Esophagus muscularis mucosa (tissue), 4 donors: ENCODE data around the gene PTGES3L. TPM values are rescaled to one million over a fixed set of nuclear protein-coding genes. Genes with fewer than 3 reads are reported as not detected.

Source experiments
- DNase-seq: peaks from one replicate; pipeline ENCODE4 v3.0.0-alpha.2; 2017; ENCODE audit errors: extremely low spot score
- H3K27ac ChIP-seq, 4 donors: fragments of 200-600 bp; sonication (generic); replicated peaks in 1 of 4; 1 replicate in 3 of 4; 2 replicates in 1 of 4; pipeline ENCODE4 v1.5.1; 2016 to 2019; ENCODE audit warnings: mild to moderate bottlenecking in 1 of 4
- H3K27me3 ChIP-seq, 4 donors: fragments of 200-600 bp; sonication (generic); one replicate each; pipeline versions ENCODE4 v1.5.1 to v1.6.0; 2016 to 2019
- H3K36me3 ChIP-seq, 4 donors: fragments of 200-600 bp; sonication (generic); one replicate each; pipeline ENCODE4 v1.5.1; 2016 to 2019
- H3K4me1 ChIP-seq, 4 donors: fragments of 200-600 bp; sonication (generic); one replicate each; pipeline ENCODE4 v1.5.1; 2016 to 2019
- H3K4me3 ChIP-seq, 4 donors: fragments of 200-600 bp; sonication (generic); 1 replicate in 2 of 4; 2 replicates in 2 of 4; pipeline ENCODE4 v1.5.1; 2016 to 2019; ENCODE audit warnings: mild to moderate bottlenecking in 4 of 4, moderate library complexity in 1 of 4
- H3K9me3 ChIP-seq, 4 donors: fragments of 200-600 bp; sonication (generic); 1 replicate in 3 of 4; 2 replicates in 1 of 4; pipeline ENCODE4 v1.5.1; 2016 to 2019
- EP300 ChIP-seq: sonication (generic); formaldehyde crosslinking; IDR thresholded peaks from one replicate; pipeline ENCODE4 v1.6.1; 2017; ENCODE audit warnings: antibody characterized with exemption
- POLR2A ChIP-seq: fragments of 450-650 bp; IDR thresholded peaks from one replicate; pipeline ENCODE4 v1.6.1; 2017; ENCODE audit warnings: antibody characterized with exemption, moderate library complexity, mild to moderate bottlenecking, low read depth
- POLR2AphosphoS5 ChIP-seq, 2 donors: sonication (generic); formaldehyde crosslinking; IDR thresholded peaks; one replicate each; pipeline ENCODE4 v1.6.1; 2017; ENCODE audit warnings: antibody characterized with exemption in 2 of 2
- WGBS: methylation state at CpG from one replicate; pipeline ENCODE4 v1.1.5; 2018; 5-methylcytosine and 5-hydroxymethylcytosine counted together
- intact Hi-C: fragments of 100-400 bp; cut with DNase I; formaldehyde crosslinking; loops from one replicate; pipeline ENCODE4 v1.15.1; 2023
- total RNA-seq, 4 donors: library from RNA; depleted of rRNA; stranded (reverse); fragments of >200 nt; gene quantifications; one replicate each; pipeline versions ENCODE4 v1.1.0 to v1.2.1, GENCODE V29; 2016
- TF ChIP-seq, protein P1 (sequence below), 3 experiments: fragments of 200-600 bp in 2 of 3; fragments of 450-650 bp in 1 of 3; sonication (generic) in 2 of 3; IDR thresholded peaks; one replicate each; pipeline ENCODE4 v1.5.1; 2017 to 2019; ENCODE audit warnings: antibody characterized with exemption in 3 of 3, mild to moderate bottlenecking in 2 of 3, moderate library complexity in 1 of 3

The PTGES3L gene
- total RNA-seq, 4 donors from 2014 or later = 7.8 to 18.3 (median 13.1) TPM

- Histone ChIP-seq H3K4me3 (no peak overlapping the region), H3K36me3 (peaks cover 12 to 69% (median 60%) of the 10 kb centered on the region in 4 donors), H3K27ac (peak overlapping the region; percentile 58 to 75 (median 66)), H3K4me1 (peaks cover 77 to 89% (median 82%) of the 10 kb centered on the region in 4 donors), H3K9me3 (no peaks in the 10 kb centered on the region), H3K27me3 (no peaks in the 10 kb centered on the region)
- 79% methylated on average over 9 of the region's 12 CpGs for whole genome bisulfite sequencing
- TF ChIP-seq POLR2AphosphoS5 (IDR thresholded peaks at IDR 0.05) = no peak
- TF ChIP-seq, protein P1, sequence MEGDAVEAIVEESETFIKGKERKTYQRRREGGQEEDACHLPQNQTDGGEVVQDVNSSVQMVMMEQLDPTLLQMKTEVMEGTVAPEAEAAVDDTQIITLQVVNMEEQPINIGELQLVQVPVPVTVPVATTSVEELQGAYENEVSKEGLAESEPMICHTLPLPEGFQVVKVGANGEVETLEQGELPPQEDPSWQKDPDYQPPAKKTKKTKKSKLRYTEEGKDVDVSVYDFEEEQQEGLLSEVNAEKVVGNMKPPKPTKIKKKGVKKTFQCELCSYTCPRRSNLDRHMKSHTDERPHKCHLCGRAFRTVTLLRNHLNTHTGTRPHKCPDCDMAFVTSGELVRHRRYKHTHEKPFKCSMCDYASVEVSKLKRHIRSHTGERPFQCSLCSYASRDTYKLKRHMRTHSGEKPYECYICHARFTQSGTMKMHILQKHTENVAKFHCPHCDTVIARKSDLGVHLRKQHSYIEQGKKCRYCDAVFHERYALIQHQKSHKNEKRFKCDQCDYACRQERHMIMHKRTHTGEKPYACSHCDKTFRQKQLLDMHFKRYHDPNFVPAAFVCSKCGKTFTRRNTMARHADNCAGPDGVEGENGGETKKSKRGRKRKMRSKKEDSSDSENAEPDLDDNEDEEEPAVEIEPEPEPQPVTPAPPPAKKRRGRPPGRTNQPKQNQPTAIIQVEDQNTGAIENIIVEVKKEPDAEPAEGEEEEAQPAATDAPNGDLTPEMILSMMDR (IDR thresholded peaks at IDR 0.05) = no peak
- TF ChIP-seq EP300 = no peak
- TF ChIP-seq POLR2A = no peak
- DNase-seq = no peak
- intact Hi-C loops = no loop called here
These were observed 34.3 kb upstream of the PTGES3L start for GRCh38 chr17:43014020-43014648.

- intact Hi-C loops = no loop called here
- H3K36me3 ChIP-seq = peaks cover 12 to 66% (median 57%) of the 10 kb centered on the region in 4 donors
- DNase-seq = no peak
- H3K27ac ChIP-seq = peak overlapping the region in 3 of 4 donors; percentile 58 to 75 (median 63)
- no peaks in the 10 kb centered on the region for H3K27me3 ChIP-seq
- peaks cover 70 to 86% (median 79%) of the 10 kb centered on the region in 4 donors for H3K4me1 ChIP-seq
- WGBS = 77% methylated on average over 8 of the region's 8 CpGs
- TF ChIP-seq, protein P1 (IDR thresholded peaks at IDR 0.05) = no peak
- TF ChIP-seq EP300 = no peak
- no peak for TF ChIP-seq POLR2A
- H3K9me3 ChIP-seq = no peaks in the 10 kb centered on the region
- H3K4me3 ChIP-seq = no peak overlapping the region
These were observed 33.4 kb upstream of the PTGES3L start for GRCh38 chr17:43013296-43013695.

DNA sequence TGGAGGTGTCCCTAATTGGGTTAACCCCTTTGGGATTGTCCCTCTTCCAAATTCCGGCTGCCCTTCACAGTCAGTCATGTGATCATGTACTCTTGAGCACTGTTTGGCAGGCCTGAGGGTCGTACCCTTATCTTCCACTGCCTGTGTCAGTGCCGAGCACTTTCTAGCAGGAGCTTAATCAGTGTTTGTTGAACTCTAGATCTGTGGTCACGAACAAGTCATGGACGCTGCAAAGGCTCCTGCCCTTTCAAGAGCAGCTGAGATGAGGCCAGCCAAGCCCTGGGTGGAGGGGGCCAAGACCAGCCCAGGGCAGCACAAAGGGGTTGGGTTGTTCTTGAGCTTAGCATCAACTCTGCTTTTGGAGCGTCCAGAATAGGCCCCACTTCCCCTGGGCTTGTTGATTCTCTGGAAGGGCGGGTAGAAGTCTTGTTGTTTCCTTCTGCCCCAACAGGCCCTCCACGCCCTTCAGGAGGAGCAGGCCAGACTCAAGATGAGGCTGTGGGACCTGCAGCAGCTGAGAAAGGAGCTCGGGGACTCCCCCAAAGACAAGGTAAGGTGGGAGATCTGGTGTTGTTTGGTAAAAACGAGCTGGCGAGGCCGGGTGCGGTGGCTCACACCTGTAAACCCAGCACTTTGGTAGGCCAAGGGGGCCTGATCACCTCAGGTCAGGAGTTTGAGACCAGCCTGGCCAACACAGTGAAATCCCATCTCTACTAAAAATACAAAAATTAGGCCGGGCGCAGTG lies 32.0 kb upstream of the PTGES3L start:
- TF ChIP-seq, protein P1 (IDR thresholded peaks at IDR 0.05) = no peak
- TF ChIP-seq EP300 (no peak), POLR2A (no peak), POLR2AphosphoS5 (IDR thresholded peaks at IDR 0.05) (no peak)
- WGBS = 84% methylated on average over 15 of the region's 15 CpGs
- DNase-seq = no peak
- Histone ChIP-seq H3K27ac (peak overlapping the region; percentile 0 to 61 (median 50)), H3K4me3 (peak overlapping the region in 2 of 4 donors; percentile 3 to 5), H3K9me3 (no peaks in the 10 kb centered on the region), H3K4me1 (peaks cover 72 to 96% (median 85%) of the 10 kb centered on the region in 4 donors), H3K27me3 (no peaks in the 10 kb centered on the region), H3K36me3 (peaks cover 12 to 53% (median 45%) of the 10 kb centered on the region in 4 donors)
- intact Hi-C loops = no loop called here

DNA sequence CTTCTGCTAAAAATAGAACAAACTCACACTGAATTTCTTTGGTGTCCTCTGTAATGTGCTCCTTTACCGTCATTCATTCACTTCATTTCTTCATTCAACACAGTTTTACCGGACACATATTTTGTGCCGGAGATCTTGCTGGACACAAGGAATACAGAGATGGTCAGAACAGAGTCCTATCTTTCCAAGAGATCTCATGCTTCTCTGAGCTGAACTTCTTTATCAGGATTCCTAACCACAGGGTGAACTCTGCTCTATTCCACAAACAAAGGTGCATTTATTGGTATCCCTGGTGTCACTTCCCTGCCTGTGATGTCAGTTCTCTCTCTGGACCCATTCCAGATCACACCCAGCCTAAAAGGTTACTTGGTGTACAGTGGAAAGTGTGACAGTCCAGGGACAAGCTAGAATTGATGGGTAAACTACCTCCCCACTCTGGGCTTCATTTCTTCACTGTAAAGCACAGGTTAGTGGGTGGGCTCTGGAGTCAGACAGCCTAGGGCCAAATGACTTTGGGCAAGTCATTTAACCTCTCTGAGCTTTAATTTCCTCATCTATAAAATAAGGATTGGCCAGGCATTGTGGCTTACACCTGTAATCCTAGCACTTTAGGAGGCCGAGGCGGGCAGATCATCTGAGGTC lies 30.9 kb upstream of the PTGES3L start:
- peaks cover 3 to 42% (median 33%) of the 10 kb centered on the region in 4 donors for H3K36me3 ChIP-seq
- TF ChIP-seq, protein P1 (IDR thresholded peaks at IDR 0.05) = no peak
- TF ChIP-seq POLR2AphosphoS5 (IDR thresholded peaks at IDR 0.05) = peak in 1 of 2 donors; percentile 8
- no peak for TF ChIP-seq EP300
- TF ChIP-seq POLR2A = no peak
- WGBS = 84% methylated on average over 5 of the region's 5 CpGs
- intact Hi-C loops = no loop called here
- no peak for DNase-seq
- H3K27me3 ChIP-seq = no peaks in the 10 kb centered on the region
- H3K9me3 ChIP-seq = no peaks in the 10 kb centered on the region
- H3K4me1 ChIP-seq = peaks cover 68 to 94% (median 81%) of the 10 kb centered on the region in 4 donors
- H3K4me3 ChIP-seq = no peak overlapping the region
- H3K27ac ChIP-seq = peak overlapping the region in 3 of 4 donors; percentile 0 to 61 (median 54)
